H9 (cell line): ENCODE results near the gene FREM1. TPM values are rescaled to one million over a fixed set of nuclear protein-coding genes. Genes with fewer than 3 reads are reported as not detected.

Experiments used
- DNase-seq: peaks from one replicate; pipeline ENCODE4 v3.0.0-alpha.2; 2017
- H2AFZ ChIP-seq: one replicate; pipeline ENCODE4 v1.6.1; 2013; ENCODE audit warnings: mild to moderate bottlenecking, low read length, control low read depth, moderate library complexity
- H2AK5ac ChIP-seq: 2 replicates; pipeline ENCODE4 v1.6.1; 2013; ENCODE audit warnings: low read length, control low read depth, mixed read lengths; ENCODE audit not compliant: insufficient read length
- H2BK120ac ChIP-seq: one replicate; pipeline ENCODE4 v1.6.1; 2013; ENCODE audit warnings: low read depth, mild to moderate bottlenecking, low read length, control low read depth, inconsistent platforms; ENCODE audit not compliant: poor library complexity, severe bottlenecking
- H2BK12ac ChIP-seq: 2 replicates; pipeline ENCODE4 v1.6.1; 2013; ENCODE audit warnings: low read length, control low read depth, mixed read lengths, low read depth; ENCODE audit not compliant: insufficient read length
- H2BK15ac ChIP-seq: 2 replicates; pipeline ENCODE4 v1.6.1; 2013; ENCODE audit warnings: low read depth, low read length, control low read depth
- H2BK20ac ChIP-seq: one replicate; pipeline ENCODE4 v1.6.1; 2013; ENCODE audit warnings: low read depth, mild to moderate bottlenecking, low read length, control low read depth, inconsistent platforms; ENCODE audit not compliant: poor library complexity, severe bottlenecking
- H2BK5ac ChIP-seq: 2 replicates; pipeline ENCODE4 v1.6.1; 2013; ENCODE audit warnings: low read length, control low read depth, mixed read lengths; ENCODE audit not compliant: insufficient read length
- H3K14ac ChIP-seq: 2 replicates; pipeline ENCODE4 v1.6.1; 2013; ENCODE audit warnings: low read length, control low read depth; ENCODE audit not compliant: insufficient read depth
- H3K18ac ChIP-seq: 2 replicates; pipeline ENCODE4 v1.6.1; 2013; ENCODE audit warnings: low read depth, mild to moderate bottlenecking, mixed read lengths, low read length, control low read depth; ENCODE audit not compliant: insufficient read length
- H3K23ac ChIP-seq: 2 replicates; pipeline ENCODE4 v1.6.1; 2013; ENCODE audit warnings: low read length, control low read depth, mixed read lengths, low read depth; ENCODE audit not compliant: insufficient read length
- H3K23me2 ChIP-seq: 2 replicates; pipeline ENCODE4 v1.6.1; 2013; ENCODE audit warnings: low read depth, mild to moderate bottlenecking, mixed read lengths, low read length, control low read depth; ENCODE audit not compliant: insufficient read length, poor library complexity, severe bottlenecking
- H3K27ac ChIP-seq: 2 replicates; pipeline ENCODE4 v1.5.1; 2013; ENCODE audit warnings: low read length, control low read depth, mixed read lengths, low read depth; ENCODE audit not compliant: insufficient read length
- H3K27me3 ChIP-seq: 2 replicates; pipeline ENCODE4 v1.6.1; 2013; ENCODE audit warnings: low read length, control low read depth, inconsistent platforms; ENCODE audit not compliant: insufficient read depth
- H3K4ac ChIP-seq: 2 replicates; pipeline ENCODE4 v1.6.1; 2013; ENCODE audit warnings: low read depth, mild to moderate bottlenecking, control low read depth, inconsistent platforms, low read length, moderate library complexity
- H3K4me1 ChIP-seq: 2 replicates; pipeline ENCODE4 v1.6.1; 2013; ENCODE audit warnings: low read length, control low read depth, inconsistent platforms; ENCODE audit not compliant: insufficient read depth
- H3K4me2 ChIP-seq: 2 replicates; pipeline ENCODE4 v1.6.1; 2013; ENCODE audit warnings: low read length, control low read depth, mixed read lengths; ENCODE audit not compliant: insufficient read length, insufficient read depth
- H3K56ac ChIP-seq: 2 replicates; pipeline ENCODE4 v1.6.1; 2013; ENCODE audit warnings: low read depth, mild to moderate bottlenecking, mixed read lengths, low read length, control low read depth; ENCODE audit not compliant: insufficient read length
- H3K79me1 ChIP-seq: 2 replicates; pipeline ENCODE4 v1.6.1; 2013; ENCODE audit warnings: low read depth, mild to moderate bottlenecking, moderate library complexity, low read length, control low read depth, inconsistent platforms; ENCODE audit not compliant: insufficient read depth, poor library complexity, severe bottlenecking
- H3K79me2 ChIP-seq: 2 replicates; pipeline ENCODE4 v1.6.1; 2013; ENCODE audit warnings: low read length, control low read depth, inconsistent platforms; ENCODE audit not compliant: insufficient read depth
- H3K9ac ChIP-seq: 2 replicates; pipeline ENCODE4 v1.6.1; 2013; ENCODE audit warnings: low read length, control low read depth, mixed read lengths; ENCODE audit not compliant: insufficient read length; ENCODE audit errors: extremely low read depth
- H3K9me3 ChIP-seq: one replicate; pipeline ENCODE4 v1.6.1; 2013; ENCODE audit warnings: low read depth, low read length, inconsistent platforms; ENCODE audit not compliant: control insufficient read depth
- H3T11ph ChIP-seq: one replicate; pipeline ENCODE4 v1.6.1; 2013; ENCODE audit warnings: mild to moderate bottlenecking, low read length, control low read depth, inconsistent platforms
- H4K20me1 ChIP-seq: one replicate; pipeline ENCODE4 v1.6.1; 2013; ENCODE audit not compliant: control insufficient read depth, insufficient read length, insufficient read depth
- H4K5ac ChIP-seq: 2 replicates; pipeline ENCODE4 v1.6.1; 2013; ENCODE audit warnings: low read depth, mild to moderate bottlenecking, mixed read lengths, low read length, control low read depth; ENCODE audit not compliant: insufficient read length
- H4K8ac ChIP-seq: replicated peaks from 2 replicates; pipeline ENCODE4 v1.6.1; 2013; ENCODE audit warnings: low read length, control low read depth, mixed read lengths, low read depth; ENCODE audit not compliant: insufficient read length
- H4K91ac ChIP-seq: 2 replicates; pipeline ENCODE4 v1.6.1; 2013; ENCODE audit warnings: low read depth, mild to moderate bottlenecking, moderate library complexity, mixed read lengths, low read length, control low read depth; ENCODE audit not compliant: insufficient read length
- H3K27ac Mint-ChIP-seq, 3 experiments: 2 replicates in 2 of 3; 3 replicates in 1 of 3; pipeline ENCODE4 v1.8.0; 2020 to 2021; ENCODE audit warnings: mixed read lengths in 3 of 3, mild to moderate bottlenecking in 1 of 3, moderate library complexity in 1 of 3
- H3K27me3 Mint-ChIP-seq: 2 replicates; pipeline ENCODE4 v1.8.0; 2021; ENCODE audit warnings: low read depth, mild to moderate bottlenecking, moderate library complexity, mixed read lengths
- H3K36me3 Mint-ChIP-seq, 3 experiments: 2 replicates in 2 of 3; 3 replicates in 1 of 3; pipeline ENCODE4 v1.8.0; 2020 to 2021; ENCODE audit warnings: low read depth in 3 of 3, mixed read lengths in 3 of 3; ENCODE audit not compliant: insufficient read depth in 1 of 3
- H3K4me1 Mint-ChIP-seq, 2 experiments: 2 replicates each; pipeline ENCODE4 v1.8.0; 2020; ENCODE audit warnings: mixed read lengths in 2 of 2
- H3K4me3 Mint-ChIP-seq, 2 experiments: 2 replicates in 1 of 2; 3 replicates in 1 of 2; pipeline ENCODE4 v1.8.0; 2020 to 2021; ENCODE audit warnings: mild to moderate bottlenecking in 2 of 2, mixed read lengths in 2 of 2, moderate library complexity in 1 of 2
- H3K9me3 Mint-ChIP-seq, 2 experiments: 2 replicates in 1 of 2; 3 replicates in 1 of 2; pipeline ENCODE4 v1.8.0; 2020; ENCODE audit warnings: mild to moderate bottlenecking in 2 of 2, mixed read lengths in 2 of 2, moderate library complexity in 1 of 2
- CTCF ChIP-seq: fragments of 200-600 bp; sonication (generic); conservative IDR thresholded peaks from 3 replicates; pipeline ENCODE4 v1.8.0; 2021; ENCODE audit warnings: antibody characterized with exemption, mild to moderate bottlenecking
- WGBS: extraction: QIAGEN DNeasy Blood & Tissue Kit; methylation state at CpG from one replicate; pipeline ENCODE4 v1.1.7; 2013; ENCODE audit warnings: missing lambda C conversion rate, low lambda C conversion rate, mixed read lengths; ENCODE audit not compliant: insufficient read length; ENCODE audit errors: extremely low coverage; 5-methylcytosine and 5-hydroxymethylcytosine counted together
- total RNA-seq: library from RNA; stranded (reverse); gene quantifications from 2 replicates; pipeline ENCODE4 v1.2.1, GENCODE V29; 2021

The FREM1 gene
- total RNA-seq, 1 experiment from 2014 or later = 0.44 TPM

- Histone ChIP-seq H2BK5ac (no peak overlapping the region), H3K4me2 (no peak overlapping the region), H2BK15ac (no peak overlapping the region), H4K91ac (no peak overlapping the region), H3K27ac (no peak overlapping the region), H3K14ac (no peak overlapping the region), H2BK20ac (no peak overlapping the region), H2AK5ac (no peak overlapping the region), H3K9me3 (no peaks in the 10 kb centered on the region), H3K18ac (no peak overlapping the region), H3K4me1 (no peaks in the 10 kb centered on the region), H2BK120ac (no peak overlapping the region), H3K23me2 (no peaks in the 10 kb centered on the region), H3K79me1 (no peaks in the 10 kb centered on the region), H2AFZ (no peak overlapping the region), H3K9ac (no peak overlapping the region), H4K5ac (no peak overlapping the region), H2BK12ac (no peak overlapping the region), H3K56ac (no peak overlapping the region), H3K23ac (no peak overlapping the region), H3K79me2 (no peaks in the 10 kb centered on the region), H3T11ph (no peak overlapping the region), H4K8ac (no peak overlapping the region), H4K20me1 (no peaks in the 10 kb centered on the region), H3K4ac (no peak overlapping the region), H3K27me3 (no peaks in the 10 kb centered on the region)
- WGBS = no CpG with 5 or more reads among the region's 1 CpG
- no peaks in the 10 kb centered on the region for H3K9me3 Mint-ChIP-seq
- H3K4me1 Mint-ChIP-seq = no peaks in the 10 kb centered on the region
- DNase-seq = no peak
- no peak overlapping the region for H3K4me3 Mint-ChIP-seq
- peaks cover 0 to 3% (median 0%) of the 10 kb centered on the region in 3 experiments; a peak in 2 of 7 replicates for H3K36me3 Mint-ChIP-seq
- no peaks in the 10 kb centered on the region for H3K27me3 Mint-ChIP-seq
- no peak overlapping the region for H3K27ac Mint-ChIP-seq
- no peak for TF ChIP-seq CTCF
Observed at GRCh38 chr9:14824481-14824880, 85.7 kb downstream of the FREM1 start.
